HG03066 (cell line): Measurements from ENCODE around the gene ACTRT2.

ENCODE experiments used
- ATAC-seq: cut with Tn5 transposase; IDR thresholded peaks from one replicate; pipeline ENCODE4 v1.9.1; 2021; ENCODE audit warnings: low read depth; ENCODE audit not compliant: unreplicated experiment

The ACTRT2 gene

GRCh38 chr1:3064901-3065300, 43.6 kb downstream of the ACTRT2 start:
- no peak for ATAC-seq

- ATAC-seq, result no peak
These were observed 44.1 kb downstream of the ACTRT2 start for GRCh38 chr1:3065396-3065795.

GRCh38 chr1:3065797-3066196, 44.5 kb downstream of the ACTRT2 start:
- no peak for ATAC-seq

GRCh38 chr1:3066250-3066711, 45.0 kb downstream of the ACTRT2 start:
- no peak for ATAC-seq

GRCh38 chr1:3066826-3067225, 45.6 kb downstream of the ACTRT2 start:
- ATAC-seq, result no peak

GRCh38 chr1:3067301-3067670, 46.0 kb downstream of the ACTRT2 start:
- ATAC-seq, result no peak

- ATAC-seq, result no peak
These were observed 46.6 kb downstream of the ACTRT2 start for GRCh38 chr1:3067671-3068563.

GRCh38 chr1:3068564-3069431, 47.5 kb downstream of the ACTRT2 start, which contains the start of gene PRDM16:
Gene PRDM16, plus strand, starts transcription at chr1:3069203. Its CDS starts 57 bp downstream, at chr1:3069260.
- ATAC-seq, result no peak

- no peak for ATAC-seq
These were observed 48.4 kb downstream of the ACTRT2 start for GRCh38 chr1:3069491-3070308.

- ATAC-seq, result no peak
These were observed 49.0 kb downstream of the ACTRT2 start for GRCh38 chr1:3070309-3070643.

GRCh38 chr1:3070644-3071564, 49.6 kb downstream of the ACTRT2 start:
- no peak for ATAC-seq

- no peak for ATAC-seq
These were observed 50.5 kb downstream of the ACTRT2 start for GRCh38 chr1:3071565-3072390.
